ENCODE data around the gene VENTX. TPM values are rescaled to one million over a fixed set of nuclear protein-coding genes. Genes with fewer than 3 reads are reported as not detected.

The VENTX gene
- total RNA-seq, 1 donor from 2014 or later, result 1.6 TPM

GRCh38 chr10:133276435-133277201, 39.0 kb downstream of the VENTX start, which contains the start of gene ADAM8:
ADAM8 (minus strand) TSS chr10:133276868; CDS start chr10:133276817, 51 bp downstream.
- H3K27ac Mint-ChIP-seq (ENCODE audit: unreplicated experiment), result no peak within 1 kb of the TSS
- no peak within 1 kb of the TSS for H3K4me3 Mint-ChIP-seq (ENCODE audit: unreplicated experiment)
- no peaks in the 10 kb centered on the region for H3K36me3 Mint-ChIP-seq (ENCODE audit: unreplicated experiment)
- no peaks in the 10 kb centered on the region for H3K9me3 Mint-ChIP-seq (ENCODE audit: unreplicated experiment)
- H3K27me3 Mint-ChIP-seq (ENCODE audit: unreplicated experiment), result peaks cover 2% of the 10 kb centered on the region
- peaks cover 6% of the 10 kb centered on the region for H3K4me1 Mint-ChIP-seq (ENCODE audit: low read depth, unreplicated experiment)
- peak; percentile 63 for DNase-seq
- no peak for TF ChIP-seq CTCF (IDR thresholded peaks at IDR 0.05; ENCODE audit: partially characterized antibody, unreplicated experiment)

- DNase-seq, result no peak
- Mint-ChIP-seq H3K4me3 (ENCODE audit: unreplicated experiment) (no peak overlapping the region), H3K9me3 (ENCODE audit: unreplicated experiment) (no peaks in the 10 kb centered on the region), H3K4me1 (ENCODE audit: low read depth, unreplicated experiment) (peaks cover 6% of the 10 kb centered on the region), H3K36me3 (ENCODE audit: unreplicated experiment) (no peaks in the 10 kb centered on the region), H3K27me3 (ENCODE audit: unreplicated experiment) (peaks cover 2% of the 10 kb centered on the region), H3K27ac (ENCODE audit: unreplicated experiment) (no peak overlapping the region)
- TF ChIP-seq CTCF (IDR thresholded peaks at IDR 0.05; ENCODE audit: partially characterized antibody, unreplicated experiment), result no peak
These were observed 39.8 kb downstream of the VENTX start for GRCh38 chr10:133277277-133277992.

GRCh38 chr10:133277993-133278576, 40.4 kb downstream of the VENTX start:
- DNase-seq, result no peak
- TF ChIP-seq CTCF (IDR thresholded peaks at IDR 0.05; ENCODE audit: partially characterized antibody, unreplicated experiment), result no peak
- Mint-ChIP-seq H3K4me3 (ENCODE audit: unreplicated experiment) (no peak overlapping the region), H3K9me3 (ENCODE audit: unreplicated experiment) (no peaks in the 10 kb centered on the region), H3K36me3 (ENCODE audit: unreplicated experiment) (no peaks in the 10 kb centered on the region), H3K4me1 (ENCODE audit: low read depth, unreplicated experiment) (peaks cover 6% of the 10 kb centered on the region), H3K27me3 (ENCODE audit: unreplicated experiment) (peaks cover 2% of the 10 kb centered on the region), H3K27ac (ENCODE audit: unreplicated experiment) (peak overlapping the region; percentile 64)

GRCh38 chr10:133278577-133279265, 41.1 kb downstream of the VENTX start:
- H3K9me3 Mint-ChIP-seq (ENCODE audit: unreplicated experiment), result no peaks in the 10 kb centered on the region
- H3K36me3 Mint-ChIP-seq (ENCODE audit: unreplicated experiment), result no peaks in the 10 kb centered on the region
- peaks cover 2% of the 10 kb centered on the region for H3K27me3 Mint-ChIP-seq (ENCODE audit: unreplicated experiment)
- H3K4me1 Mint-ChIP-seq (ENCODE audit: low read depth, unreplicated experiment), result peaks cover 6% of the 10 kb centered on the region
- H3K4me3 Mint-ChIP-seq (ENCODE audit: unreplicated experiment), result no peak overlapping the region
- no peak for TF ChIP-seq CTCF (IDR thresholded peaks at IDR 0.05; ENCODE audit: partially characterized antibody, unreplicated experiment)
- DNase-seq, result no peak
- H3K27ac Mint-ChIP-seq (ENCODE audit: unreplicated experiment), result peak overlapping the region; percentile 64
